ENCODE results near the gene CCDC149. TPM values are rescaled to one million over a fixed set of nuclear protein-coding genes. Genes with fewer than 3 reads are reported as not detected.

Gene CCDC149
- total RNA-seq, 1 experiment from 2014 or later, result 7.9 TPM

DNA sequence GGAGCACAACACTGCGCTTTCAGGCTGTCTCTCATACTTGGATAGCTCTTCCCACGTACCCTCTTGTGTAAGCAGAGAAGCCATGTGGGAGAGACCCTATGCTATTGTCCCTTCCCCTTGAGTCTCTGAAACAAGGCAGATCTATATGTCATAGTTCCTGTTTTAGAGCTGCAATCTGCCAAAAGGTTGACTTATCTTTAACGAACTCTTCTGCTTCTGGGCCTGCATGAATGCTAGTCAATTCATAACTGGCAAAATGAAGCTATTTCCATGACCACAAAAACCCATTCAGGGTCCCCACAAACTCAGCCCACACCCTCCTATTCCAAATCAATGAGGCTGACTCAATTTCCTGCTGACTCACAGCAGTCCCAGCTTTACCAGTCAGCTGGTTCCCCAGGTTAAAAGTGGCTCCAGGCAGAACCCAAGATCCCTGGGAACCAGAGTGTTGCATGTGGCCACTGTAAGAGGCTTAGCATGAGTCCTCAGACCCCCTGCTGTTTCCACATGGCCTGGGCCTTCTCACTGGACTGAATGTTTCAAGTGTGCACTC lies 142.7 kb downstream of the CCDC149 start:
- no TSS peak for BruUV-seq (replicated peaks)
- Histone ChIP-seq H3F3A (ENCODE audit: low read length, unreplicated experiment) (no peaks in the 10 kb centered on the region), H3K4me2 (ENCODE audit: low read length) (peak overlapping the region; percentile 57), H3K9me2 (replicated peaks; ENCODE audit: low read length) (no peaks in the 10 kb centered on the region), H4K20me1 (ENCODE audit: low read length) (no peaks in the 10 kb centered on the region), H3K4me3 (ENCODE audit: low read length) (no peak overlapping the region), H3K4me1 (ENCODE audit: insufficient read depth, low read length) (peaks cover 35% of the 10 kb centered on the region), H3K27me3 (ENCODE audit: low read length) (no peaks in the 10 kb centered on the region), H3K36me3 (ENCODE audit: low read depth, low read length) (no peaks in the 10 kb centered on the region), H3K27ac (ENCODE audit: low read length) (peak overlapping the region; percentile 98), H2AFZ (ENCODE audit: low read length) (peak overlapping the region; percentile 41; the same call in 1 of the 2 replicates), H3K9me3 (ENCODE audit: low read length) (no peaks in the 10 kb centered on the region), H3K9ac (ENCODE audit: low read length) (peak overlapping the region; percentile 69), H3K79me2 (ENCODE audit: low read length) (no peaks in the 10 kb centered on the region)
- peak; percentile 76 for DNase-seq
- TF ChIP-seq EZH2 (IDR thresholded peaks at IDR 0.05; ENCODE audit: low read length, unreplicated experiment) (no peak), EZH2phosphoT487 (IDR thresholded peaks at IDR 0.05; ENCODE audit: borderline replicate concordance, low read length) (no peak)
- TF ChIP-seq, protein P1, sequence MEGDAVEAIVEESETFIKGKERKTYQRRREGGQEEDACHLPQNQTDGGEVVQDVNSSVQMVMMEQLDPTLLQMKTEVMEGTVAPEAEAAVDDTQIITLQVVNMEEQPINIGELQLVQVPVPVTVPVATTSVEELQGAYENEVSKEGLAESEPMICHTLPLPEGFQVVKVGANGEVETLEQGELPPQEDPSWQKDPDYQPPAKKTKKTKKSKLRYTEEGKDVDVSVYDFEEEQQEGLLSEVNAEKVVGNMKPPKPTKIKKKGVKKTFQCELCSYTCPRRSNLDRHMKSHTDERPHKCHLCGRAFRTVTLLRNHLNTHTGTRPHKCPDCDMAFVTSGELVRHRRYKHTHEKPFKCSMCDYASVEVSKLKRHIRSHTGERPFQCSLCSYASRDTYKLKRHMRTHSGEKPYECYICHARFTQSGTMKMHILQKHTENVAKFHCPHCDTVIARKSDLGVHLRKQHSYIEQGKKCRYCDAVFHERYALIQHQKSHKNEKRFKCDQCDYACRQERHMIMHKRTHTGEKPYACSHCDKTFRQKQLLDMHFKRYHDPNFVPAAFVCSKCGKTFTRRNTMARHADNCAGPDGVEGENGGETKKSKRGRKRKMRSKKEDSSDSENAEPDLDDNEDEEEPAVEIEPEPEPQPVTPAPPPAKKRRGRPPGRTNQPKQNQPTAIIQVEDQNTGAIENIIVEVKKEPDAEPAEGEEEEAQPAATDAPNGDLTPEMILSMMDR (conservative IDR thresholded peaks at IDR 0.05; ENCODE audit: low read depth, low read length), result no peak
- peak; percentile 85 for ATAC-seq
- intact Hi-C loops (cut with micrococcal nuclease), result no loop called here
- CTCF ChIA-PET, result no interaction called here
- POLR2A ChIA-PET (ENCODE audit: unreplicated experiment), result interaction anchor here (0.6 kb wide), 1 partner anchor 297 kb away, joined by 6 read pairs; no protein-coding TSS in a partner anchor

DNA sequence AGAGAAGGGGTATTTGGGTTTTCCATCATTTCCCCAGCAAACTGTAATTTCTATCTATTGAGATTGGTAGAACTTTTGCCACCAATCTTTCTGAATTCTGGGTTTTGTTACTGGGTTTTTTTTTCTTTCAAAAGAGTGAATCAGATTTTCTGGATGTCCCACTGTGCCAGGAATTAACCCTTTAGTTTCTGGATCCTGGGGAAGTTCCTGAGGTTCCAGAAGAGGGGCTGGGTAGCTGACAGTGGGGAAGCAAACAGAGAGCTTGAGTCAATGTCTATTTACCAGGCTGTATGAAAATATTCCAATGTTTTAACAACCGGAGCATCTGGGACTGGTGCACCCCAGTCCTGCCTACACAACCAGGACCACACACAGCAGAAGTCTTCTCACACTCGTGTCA lies 143.3 kb downstream of the CCDC149 start:
- intact Hi-C loops (cut with micrococcal nuclease), result no loop called here
- no peak overlapping the region for H2AFZ ChIP-seq (ENCODE audit: low read length)
- POLR2A ChIA-PET (ENCODE audit: unreplicated experiment), result interaction anchor here (0.6 kb wide), 1 partner anchor 296 kb away, joined by 6 read pairs; no protein-coding TSS in a partner anchor

DNA sequence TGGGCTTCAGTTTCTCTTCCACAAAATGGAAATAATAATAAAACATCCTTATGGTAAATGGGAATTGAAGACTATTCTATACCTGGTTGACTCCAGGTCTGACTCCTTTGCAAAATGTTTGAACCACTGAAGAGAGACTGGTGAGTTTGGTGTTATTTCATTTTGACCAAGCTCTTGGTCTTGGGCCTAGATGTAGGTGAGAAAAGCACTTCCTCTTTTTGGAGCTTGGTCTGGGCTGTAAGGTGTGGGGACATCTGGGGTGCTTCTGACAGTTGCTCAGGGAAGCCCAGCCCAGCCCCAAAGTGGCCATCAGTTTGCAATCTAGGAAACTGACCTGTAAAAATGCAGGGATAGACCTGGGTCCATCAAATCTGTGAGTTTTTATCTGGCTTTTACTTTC lies 144.2 kb downstream of the CCDC149 start:
- POLR2A ChIA-PET (ENCODE audit: unreplicated experiment), result no interaction called here
- no peaks in the 10 kb centered on the region for H3K9me2 ChIP-seq (replicated peaks; ENCODE audit: low read length)
- ATAC-seq (no peak), DNase-seq (no peak)
- TF ChIP-seq EZH2phosphoT487 (IDR thresholded peaks at IDR 0.05; ENCODE audit: borderline replicate concordance, low read length) (no peak), EZH2 (IDR thresholded peaks at IDR 0.05; ENCODE audit: low read length, unreplicated experiment) (no peak)
- TF ChIP-seq, protein P1 (conservative IDR thresholded peaks at IDR 0.05; ENCODE audit: low read depth, low read length), result no peak
- intact Hi-C loops (cut with micrococcal nuclease), result no loop called here
- no peak overlapping the region for H3K27ac ChIP-seq (ENCODE audit: low read length)
- H3K27me3 ChIP-seq (ENCODE audit: low read length), result no peaks in the 10 kb centered on the region
- H3F3A ChIP-seq (ENCODE audit: low read length, unreplicated experiment), result no peaks in the 10 kb centered on the region
- no peaks in the 10 kb centered on the region for H3K9me3 ChIP-seq (ENCODE audit: low read length)
- peaks cover 32% of the 10 kb centered on the region for H3K4me1 ChIP-seq (ENCODE audit: insufficient read depth, low read length)
- no TSS peak for BruUV-seq (replicated peaks)
- H4K20me1 ChIP-seq (ENCODE audit: low read length), result no peaks in the 10 kb centered on the region
- H3K9ac ChIP-seq (ENCODE audit: low read length), result no peak overlapping the region
- no peak overlapping the region for H3K4me2 ChIP-seq (ENCODE audit: low read length)
- H3K4me3 ChIP-seq (ENCODE audit: low read length), result no peak overlapping the region
- H3K36me3 ChIP-seq (ENCODE audit: low read depth, low read length), result no peaks in the 10 kb centered on the region
- no peak overlapping the region for H2AFZ ChIP-seq (ENCODE audit: low read length)
- H3K79me2 ChIP-seq (ENCODE audit: low read length), result no peaks in the 10 kb centered on the region
- CTCF ChIA-PET, result no interaction called here

More for the DNA sequence above, 143.3 kb downstream of the CCDC149 start:
- no peaks in the 10 kb centered on the region for H3K27me3 ChIP-seq (ENCODE audit: low read length)
- CTCF ChIA-PET, result no interaction called here
- TF ChIP-seq, protein P1 (conservative IDR thresholded peaks at IDR 0.05; ENCODE audit: low read depth, low read length), result no peak
- no peak for TF ChIP-seq EZH2phosphoT487 (IDR thresholded peaks at IDR 0.05; ENCODE audit: borderline replicate concordance, low read length)
- TF ChIP-seq EZH2 (IDR thresholded peaks at IDR 0.05; ENCODE audit: low read length, unreplicated experiment), result no peak
- ATAC-seq (peak; percentile 26; the same call in 1 of the 2 replicates), DNase-seq (no peak)
- no peaks in the 10 kb centered on the region for H3K9me2 ChIP-seq (replicated peaks; ENCODE audit: low read length)
- H3F3A ChIP-seq (ENCODE audit: low read length, unreplicated experiment), result no peaks in the 10 kb centered on the region
- peak overlapping the region; percentile 98 for H3K27ac ChIP-seq (ENCODE audit: low read length)
- H3K4me3 ChIP-seq (ENCODE audit: low read length), result no peak overlapping the region
- no peaks in the 10 kb centered on the region for H3K79me2 ChIP-seq (ENCODE audit: low read length)
- peak overlapping the region; percentile 57 for H3K4me2 ChIP-seq (ENCODE audit: low read length)
- H3K9me3 ChIP-seq (ENCODE audit: low read length), result no peaks in the 10 kb centered on the region
- H4K20me1 ChIP-seq (ENCODE audit: low read length), result no peaks in the 10 kb centered on the region
- no peaks in the 10 kb centered on the region for H3K36me3 ChIP-seq (ENCODE audit: low read depth, low read length)
- H3K9ac ChIP-seq (ENCODE audit: low read length), result peak overlapping the region; percentile 69
- BruUV-seq (replicated peaks), result TSS peak; percentile 49
- H3K4me1 ChIP-seq (ENCODE audit: insufficient read depth, low read length), result peaks cover 31% of the 10 kb centered on the region
